Measurements from ENCODE around the gene CYTH1. TPM values are rescaled to one million over a fixed set of nuclear protein-coding genes. Genes with fewer than 3 reads are reported as not detected.
A peak's percentile ranks its signal among the peaks of the same experiment; 100 is the strongest.

Gene CYTH1
- total and polyA plus RNA-seq, 10 donors = 66.9 to 169 (median 131) TPM

GRCh38 chr17:78747488-78747887 lies 34.6 kb downstream of the CYTH1 start:
- H3K27me3 ChIP-seq (replicated peaks in 1 of 7) = no peaks in the 10 kb centered on the region
- TF ChIP-seq POLR2A (IDR thresholded peaks at IDR 0.05) (no peak), POLR2AphosphoS5 (IDR thresholded peaks at IDR 0.05) (no peak), CTCF (IDR thresholded peaks at IDR 0.05 in 8 of 11, conservative IDR thresholded peaks at IDR 0.05 in 3 of 11) (no peak)
- peaks cover 0 to 15% (median 5%) of the 10 kb centered on the region in 6 donors for H3K36me3 ChIP-seq
- no peak for DNase-seq
- intact Hi-C loops (cut with DNase I; ENCODE audit: low total_unique reads) = loop anchor here (5.0 kb wide), 1 partner anchor 35 kb away; the partner anchor contains the start of gene CYTH1
- H3K4me1 ChIP-seq = peaks cover 50 to 100% (median 91%) of the 10 kb centered on the region in 6 donors
- H3K27ac ChIP-seq = peak overlapping the region; percentile 58 to 93 (median 88)
- 55 to 65% (median 63%) methylated on average over 2 of the region's 2 CpGs for WGBS, 5 donors
- H3K4me3 ChIP-seq = peak overlapping the region in 1 of 8 donors; percentile 56
- H3K9me3 ChIP-seq = no peaks in the 10 kb centered on the region

GRCh38 chr17:78746949-78747269 lies 35.2 kb downstream of the CYTH1 start:
- no peaks in the 10 kb centered on the region for H3K9me3 ChIP-seq
- no peaks in the 10 kb centered on the region for H3K27me3 ChIP-seq (replicated peaks in 1 of 7)
- no peak for DNase-seq
- H3K27ac ChIP-seq = peak overlapping the region in 7 of 8 donors; percentile 81 to 93 (median 89)
- peaks cover 55 to 100% (median 91%) of the 10 kb centered on the region in 6 donors for H3K4me1 ChIP-seq
- H3K4me3 ChIP-seq = no peak overlapping the region
- 79 to 94% (median 90%) methylated on average over 2 of the region's 2 CpGs for WGBS, 5 donors
- intact Hi-C loops (cut with DNase I; ENCODE audit: low total_unique reads) = loop anchor here (5.0 kb wide), 1 partner anchor 35 kb away; the partner anchor contains the start of gene CYTH1
- H3K36me3 ChIP-seq = peaks cover 0 to 15% (median 5%) of the 10 kb centered on the region in 6 donors
- TF ChIP-seq CTCF (IDR thresholded peaks at IDR 0.05 in 8 of 11, conservative IDR thresholded peaks at IDR 0.05 in 3 of 11) = no peak
- no peak for TF ChIP-seq POLR2AphosphoS5 (IDR thresholded peaks at IDR 0.05)
- no peak for TF ChIP-seq POLR2A (IDR thresholded peaks at IDR 0.05)

- intact Hi-C loops (cut with DNase I; ENCODE audit: low total_unique reads) = loop anchor here (5.0 kb wide), 1 partner anchor 36 kb away; the partner anchor contains the start of gene CYTH1
- Histone ChIP-seq H3K27ac (peak overlapping the region in 7 of 8 donors; percentile 81 to 93 (median 89)), H3K4me1 (peaks cover 60 to 100% (median 91%) of the 10 kb centered on the region in 6 donors)
Measured at GRCh38 chr17:78746263-78746948, 35.7 kb downstream of the CYTH1 start.

More at GRCh38 chr17:78746263-78746948, 35.7 kb downstream of the CYTH1 start:
- H3K9me3 ChIP-seq = no peaks in the 10 kb centered on the region
- peaks cover 0 to 15% (median 5%) of the 10 kb centered on the region in 6 donors for H3K36me3 ChIP-seq
- TF ChIP-seq POLR2AphosphoS5 (IDR thresholded peaks at IDR 0.05) = no peak
- TF ChIP-seq POLR2A (IDR thresholded peaks at IDR 0.05) = no peak
- no peak for TF ChIP-seq CTCF (IDR thresholded peaks at IDR 0.05 in 8 of 11, conservative IDR thresholded peaks at IDR 0.05 in 3 of 11)
- DNase-seq = no peak
- no peak overlapping the region for H3K4me3 ChIP-seq
- WGBS, 5 donors = 70 to 77% (median 74%) methylated on average over 12 of the region's 12 CpGs
- no peaks in the 10 kb centered on the region for H3K27me3 ChIP-seq (replicated peaks in 1 of 7)

Data from spleen (tissue), 11 donors.